IMR-90 (cell line): ENCODE measurements around the gene LY6G6F. TPM values are rescaled to one million over a fixed set of nuclear protein-coding genes. Genes with fewer than 3 reads are reported as not detected.

ENCODE experiments used
- ATAC-seq: fragments of 200-7000 bp; cut with Tn5 transposase; 2 replicates; pipeline ENCODE4 v1.9.1; 2020; ENCODE audit warnings: low read depth, mild to moderate bottlenecking, moderate library complexity
- BruUV-seq: library from RNA; stranded (reverse); fragments of 400-500 nt; replicated peaks from 2 replicates; lab custom pipeline; 2021; lab: Mats Ljungman, UMichigan
- CTCF ChIA-PET: fragments of 300-600 bp; formaldehyde crosslinking; extraction: SDS; loops from one replicate; lab custom pipeline; 2021; ENCODE audit warnings: antibody characterized with exemption; lab: Yijun Ruan, JAX
- POLR2A ChIA-PET: fragments of 300-600 bp; sonication (Branson Sonifier 250); formaldehyde crosslinking; loops from one replicate; lab custom pipeline; 2022; ENCODE audit warnings: antibody characterized with exemption; ENCODE audit not compliant: unreplicated experiment; lab: Charles Lee
- DNase-seq: peaks from one replicate; pipeline ENCODE4 v3.0.0; 2013
- H2AFZ ChIP-seq: replicated peaks from 2 replicates; pipeline ENCODE3; 2013; ENCODE audit warnings: low read length, mild to moderate bottlenecking; ENCODE audit not compliant: poor library complexity
- H2AK5ac ChIP-seq: 2 replicates; pipeline ENCODE4 v1.6.1; 2013; ENCODE audit warnings: low read depth, low read length, inconsistent platforms
- H2AK9ac ChIP-seq: replicated peaks from 2 replicates; pipeline ENCODE3; 2013; ENCODE audit warnings: mild to moderate bottlenecking, low read depth, low read length, moderate library complexity; ENCODE audit not compliant: poor library complexity
- H2BK120ac ChIP-seq: 2 replicates; pipeline ENCODE4 v1.6.1; 2013; ENCODE audit warnings: low read depth, low read length, inconsistent platforms
- H2BK15ac ChIP-seq: 3 replicates; pipeline ENCODE4 v1.6.1; 2013; ENCODE audit warnings: low read depth, low read length, inconsistent platforms
- H2BK20ac ChIP-seq: 2 replicates; pipeline ENCODE4 v1.6.1; 2013; ENCODE audit warnings: low read depth, mild to moderate bottlenecking, inconsistent platforms, low read length, moderate library complexity
- H2BK5ac ChIP-seq: 2 replicates; pipeline ENCODE4 v1.6.1; 2013; ENCODE audit warnings: mild to moderate bottlenecking, low read depth, low read length, inconsistent platforms; ENCODE audit not compliant: poor library complexity, severe bottlenecking
- H3K14ac ChIP-seq: replicated peaks from 2 replicates; pipeline ENCODE4 v1.6.1; 2013; ENCODE audit warnings: low read depth, low read length, inconsistent platforms
- H3K18ac ChIP-seq: 2 replicates; pipeline ENCODE4 v1.6.1; 2013; ENCODE audit warnings: low read depth, low read length, control low read depth
- H3K23ac ChIP-seq: 2 replicates; pipeline ENCODE4 v1.6.1; 2013; ENCODE audit warnings: low read depth, low read length, inconsistent platforms
- H3K27ac ChIP-seq: 2 replicates; pipeline ENCODE4 v1.5.1; 2013; ENCODE audit warnings: mild to moderate bottlenecking, control low read depth, low read length; ENCODE audit not compliant: insufficient read depth
- H3K27me3 ChIP-seq: 2 replicates; pipeline ENCODE4 v1.6.1; 2013; ENCODE audit warnings: low read length; ENCODE audit not compliant: control insufficient read depth, insufficient read depth
- H3K36me3 ChIP-seq: 2 replicates; pipeline ENCODE4 v1.6.1; 2013; ENCODE audit warnings: low read length, mixed read lengths; ENCODE audit not compliant: control insufficient read depth, insufficient read depth
- H3K4ac ChIP-seq: 2 replicates; pipeline ENCODE4 v1.6.1; 2013; ENCODE audit warnings: low read depth, low read length, inconsistent platforms
- H3K4me1 ChIP-seq: 2 replicates; pipeline ENCODE4 v1.6.1; 2013; ENCODE audit warnings: low read length, mixed read lengths; ENCODE audit not compliant: control insufficient read depth, insufficient read depth
- H3K4me2 ChIP-seq: 2 replicates; pipeline ENCODE4 v1.6.1; 2013; ENCODE audit warnings: low read depth, mild to moderate bottlenecking, control low read depth, low read length, moderate library complexity
- H3K4me3 ChIP-seq: 2 replicates; pipeline ENCODE4 v1.5.1; 2013; ENCODE audit warnings: low read depth, mild to moderate bottlenecking, control low read depth, low read length, moderate library complexity; ENCODE audit not compliant: insufficient read depth
- H3K56ac ChIP-seq: 2 replicates; pipeline ENCODE4 v1.6.1; 2013; ENCODE audit warnings: low read length, inconsistent platforms; ENCODE audit not compliant: insufficient read depth; ENCODE audit errors: extremely low read depth
- H3K79me1 ChIP-seq, 2 experiments: 2 replicates each; pipeline ENCODE4 v1.6.1; 2013; ENCODE audit warnings: low read length in 2 of 2, inconsistent platforms in 1 of 2, low read depth in 1 of 2
- H3K9ac ChIP-seq: 2 replicates; pipeline ENCODE4 v1.6.1; 2013; ENCODE audit warnings: low read depth, low read length, control low read depth
- H3K9me1 ChIP-seq: 2 replicates; pipeline ENCODE4 v1.6.1; 2013; ENCODE audit warnings: low read length, inconsistent platforms; ENCODE audit not compliant: insufficient read depth
- H3K9me3 ChIP-seq: 2 replicates; pipeline ENCODE4 v1.6.1; 2013; ENCODE audit warnings: low read length; ENCODE audit not compliant: control insufficient read depth, insufficient read depth
- H4K20me1 ChIP-seq: 2 replicates; pipeline ENCODE4 v1.6.1; 2013; ENCODE audit warnings: low read length, inconsistent platforms; ENCODE audit not compliant: insufficient read depth
- H4K5ac ChIP-seq: 2 replicates; pipeline ENCODE4 v1.6.1; 2013; ENCODE audit warnings: mild to moderate bottlenecking, low read depth, low read length, control low read depth
- H4K8ac ChIP-seq, 2 experiments: 2 replicates each; pipeline ENCODE4 v1.6.1; 2013; ENCODE audit warnings: low read depth in 2 of 2, low read length in 2 of 2, control low read depth in 1 of 2, inconsistent platforms in 1 of 2
- H4K91ac ChIP-seq: 2 replicates; pipeline ENCODE4 v1.6.1; 2013; ENCODE audit warnings: low read depth, low read length, inconsistent platforms; ENCODE audit not compliant: insufficient read depth
- BHLHE40 ChIP-seq: fragments of 150-350 bp; IDR thresholded peaks from 2 replicates; pipeline ENCODE4 v1.6.1; 2016; ENCODE audit warnings: mild to moderate bottlenecking, low read depth, low read length
- CHD1 ChIP-seq: IDR thresholded peaks from 2 replicates; pipeline ENCODE4 v1.6.1; 2012; ENCODE audit warnings: low read depth, low read length, improper control_type of control experiment
- CTCF ChIP-seq: conservative IDR thresholded peaks from 2 replicates; pipeline ENCODE4 v1.5.1; 2012; ENCODE audit warnings: mild to moderate bottlenecking, low read depth, low read length, improper control_type of control experiment
- ELK1 ChIP-seq: fragments of 150-350 bp; IDR thresholded peaks from 2 replicates; pipeline ENCODE4 v1.6.1; 2016; ENCODE audit warnings: low read depth, mild to moderate bottlenecking, low read length, moderate library complexity, borderline replicate concordance
- MAFK ChIP-seq: IDR thresholded peaks from 2 replicates; pipeline ENCODE4 v1.6.1; 2012; ENCODE audit warnings: low read depth, low read length, improper control_type of control experiment
- MXI1 ChIP-seq: IDR thresholded peaks from 2 replicates; pipeline ENCODE4 v1.6.1; 2012; ENCODE audit warnings: low read depth, mild to moderate bottlenecking, low read length, moderate library complexity, borderline replicate concordance
- NFE2L2 ChIP-seq: fragments of 150-350 bp; IDR thresholded peaks from 2 replicates; pipeline ENCODE4 v1.6.1; 2016; ENCODE audit warnings: low read depth, mild to moderate bottlenecking, low read length
- POLR2A ChIP-seq: IDR thresholded peaks from 2 replicates; pipeline ENCODE4 v1.6.1; 2012; ENCODE audit warnings: mild to moderate bottlenecking, low read depth, low read length
- RAD21 ChIP-seq: IDR thresholded peaks from 2 replicates; pipeline ENCODE4 v1.6.1; 2012; ENCODE audit warnings: low read length, improper control_type of control experiment
- USF2 ChIP-seq: fragments of 150-350 bp; IDR thresholded peaks from 2 replicates; pipeline ENCODE4 v1.6.1; 2017; ENCODE audit warnings: mild to moderate bottlenecking, antibody characterized with exemption, low read length, low read depth
- WGBS, 2 experiments: methylation state at CpG; one replicate each; pipeline versions ENCODE4 v1.1.5 to v1.1.7; 2013; ENCODE audit warnings: missing lambda C conversion rate in 2 of 2; ENCODE audit not compliant: insufficient read length in 1 of 2; ENCODE audit errors: extremely low coverage in 2 of 2; 5-methylcytosine and 5-hydroxymethylcytosine counted together
- dilution Hi-C: fragments of 300-500 bp; cut with HindIII; formaldehyde crosslinking; loops from one replicate; pipeline ENCODE4 v1.14.3; 2018; ENCODE audit warnings: low sequenced_read_pairs; ENCODE audit not compliant: unreplicated experiment
- in situ Hi-C: fragments of 300-500 bp; cut with MboI; formaldehyde crosslinking; loops from 3 replicates; pipeline ENCODE4 v1.14.3; 2019; ENCODE audit warnings: low sequenced_read_pairs, inconsistent platforms, mixed read lengths
- intact Hi-C: fragments of 100-400 bp; cut with micrococcal nuclease; formaldehyde crosslinking; loops from 2 replicates; pipeline ENCODE4 v1.10.0; 2022
- polyA plus RNA-seq, 3 experiments: library from polyadenylated mRNA; depleted of rRNA; stranded (reverse); fragments of >200 nt; gene quantifications; 2 replicates each; pipeline ENCODE4 v1.2.3, GENCODE V29; 2012; ENCODE audit warnings: low replicate concordance in 1 of 3
- total RNA-seq: library from RNA; depleted of rRNA; stranded (reverse); fragments of >200 nt; gene quantifications from 2 replicates; pipeline ENCODE4 v1.2.3, GENCODE V29; 2012

The LY6G6F gene
- total and polyA plus RNA-seq, 2 of the 4 experiments (the other 2 are of a cell fraction), result not detected

- TF ChIP-seq RAD21 (no peak), MAFK (no peak), BHLHE40 (no peak)
These were observed 45.2 kb upstream of the LY6G6F start (continued) for GRCh38 chr6:31661262-31662123.

- no TSS peak for BruUV-seq
- Histone ChIP-seq H3K27me3 (no peaks in the 10 kb centered on the region), H2AK5ac (peak overlapping the region; percentile 24; the same call in 1 of the 2 replicates), H3K18ac (no peak overlapping the region), H2AFZ (no peak overlapping the region), H3K4ac (no peak overlapping the region), H3K9me3 (no peaks in the 10 kb centered on the region), H2AK9ac (peak overlapping the region; percentile 31), H3K27ac (no peak overlapping the region), H3K4me1 (peaks cover 21% of the 10 kb centered on the region), H2BK5ac (no peak overlapping the region), H3K23ac (no peak overlapping the region), H4K5ac (no peak overlapping the region), H3K79me1 (peaks cover 22 to 83% of the 10 kb centered on the region in 2 experiments), H4K8ac (no peak overlapping the region), H2BK15ac (no peak overlapping the region), H3K9ac (no peak overlapping the region), H2BK120ac (no peak overlapping the region), H3K14ac (no peak overlapping the region), H3K56ac (no peak overlapping the region), H3K36me3 (peaks cover 13% of the 10 kb centered on the region), H3K9me1 (peaks cover 15% of the 10 kb centered on the region; the same call in 1 of the 2 replicates), H4K91ac (no peak overlapping the region), H3K4me2 (no peak overlapping the region), H2BK20ac (no peak overlapping the region), H4K20me1 (peaks cover 16% of the 10 kb centered on the region), H3K4me3 (no peak overlapping the region)
- CTCF ChIA-PET, result interaction anchor here (1.2 kb wide), 1 partner anchor 10 kb away, joined by 3 read pairs; no protein-coding TSS in a partner anchor
- in situ Hi-C loops, result no loop called here
- WGBS, 2 experiments, result 100% methylated on average over 3 of the region's 12 CpGs; no CpG with 5 or more reads in 1 of the 2 experiments
- DNase-seq (no peak), ATAC-seq (no peak)
- dilution Hi-C loops, result no loop called here
- intact Hi-C loops, result loop anchor here (5.0 kb wide), 1 partner anchor 170 kb away; no protein-coding TSS in a partner anchor
- POLR2A ChIA-PET, result no interaction called here
- TF ChIP-seq CTCF (no peak), ELK1 (no peak), POLR2A (no peak), USF2 (no peak), MXI1 (no peak), NFE2L2 (no peak), BHLHE40 (no peak), CHD1 (no peak), MAFK (no peak), RAD21 (no peak)
These were observed 44.4 kb upstream of the LY6G6F start for GRCh38 chr6:31662124-31662723.
